HG02759 (cell line): Measurements from ENCODE around the gene SVOPL.
"Not testable (repeated sequence)": the region's sequence is repeated elsewhere in the genome, so short reads cannot be mapped to it uniquely, and the experiment has no call there.

Source experiments
- ATAC-seq: cut with Tn5 transposase; IDR thresholded peaks from one replicate; pipeline ENCODE4 v1.9.1; 2021; ENCODE audit warnings: mild to moderate bottlenecking, moderate library complexity; ENCODE audit not compliant: unreplicated experiment

The SVOPL gene

DNA sequence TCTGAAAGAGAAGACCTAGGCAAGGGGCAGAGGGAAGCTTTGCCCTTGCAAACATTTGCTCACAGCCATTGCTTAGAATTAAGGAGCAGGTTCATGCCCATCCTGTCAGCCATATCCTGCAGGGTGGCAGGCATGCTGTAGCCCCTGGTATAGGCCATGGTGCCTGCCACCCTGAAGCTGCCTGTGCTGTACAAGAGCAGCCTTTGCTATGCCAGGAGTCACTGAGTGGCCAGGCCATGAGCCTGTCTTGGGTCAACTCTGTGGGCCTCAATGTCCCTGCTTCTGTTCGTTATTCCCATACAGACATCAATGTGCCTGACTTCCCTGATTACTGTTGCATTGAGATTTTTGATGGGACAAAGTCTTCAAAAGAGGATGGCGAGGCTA lies 368 bp upstream of the SVOPL start:
- ATAC-seq, result no peak

DNA sequence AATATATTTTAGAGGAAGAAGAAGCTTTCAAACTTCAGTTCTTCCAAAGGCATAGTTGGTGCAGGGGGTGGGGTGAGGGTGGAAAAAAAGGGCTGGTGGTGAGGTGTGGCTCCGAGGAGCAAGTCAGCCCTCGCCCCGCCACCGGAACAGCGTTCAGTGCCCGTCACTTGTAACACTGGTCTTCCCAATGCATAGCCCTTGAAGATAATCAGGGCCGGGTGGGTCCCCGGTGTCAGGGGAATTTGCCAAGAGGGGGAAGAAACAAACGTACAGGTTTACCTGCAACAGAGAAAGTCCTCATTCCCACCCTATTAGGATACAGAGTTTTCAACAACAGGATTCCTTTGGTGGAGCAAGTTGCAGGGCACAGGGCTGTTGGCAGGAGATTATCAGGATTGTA lies 1.5 kb downstream of the SVOPL start:
- no peak for ATAC-seq

DNA sequence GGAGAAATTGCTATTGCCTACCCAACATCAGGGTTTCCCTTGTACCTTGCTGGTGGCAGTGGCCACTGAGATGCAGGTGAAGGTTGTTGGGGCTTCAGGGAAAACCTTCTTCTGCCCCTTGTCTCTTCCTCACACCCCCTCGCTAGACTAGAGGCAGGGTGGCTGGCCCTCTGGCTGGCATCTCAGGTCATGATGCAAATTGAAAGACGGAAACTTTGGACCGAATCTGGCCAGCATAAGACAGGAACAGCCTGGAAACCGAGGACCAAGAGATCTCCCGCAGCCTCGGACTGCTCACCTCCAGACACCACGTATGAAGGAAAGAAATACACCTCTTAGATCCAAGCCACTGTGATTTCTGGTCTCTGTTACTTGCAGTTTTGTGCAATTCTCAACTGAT lies 2.9 kb downstream of the SVOPL start:
- ATAC-seq, result no peak

DNA sequence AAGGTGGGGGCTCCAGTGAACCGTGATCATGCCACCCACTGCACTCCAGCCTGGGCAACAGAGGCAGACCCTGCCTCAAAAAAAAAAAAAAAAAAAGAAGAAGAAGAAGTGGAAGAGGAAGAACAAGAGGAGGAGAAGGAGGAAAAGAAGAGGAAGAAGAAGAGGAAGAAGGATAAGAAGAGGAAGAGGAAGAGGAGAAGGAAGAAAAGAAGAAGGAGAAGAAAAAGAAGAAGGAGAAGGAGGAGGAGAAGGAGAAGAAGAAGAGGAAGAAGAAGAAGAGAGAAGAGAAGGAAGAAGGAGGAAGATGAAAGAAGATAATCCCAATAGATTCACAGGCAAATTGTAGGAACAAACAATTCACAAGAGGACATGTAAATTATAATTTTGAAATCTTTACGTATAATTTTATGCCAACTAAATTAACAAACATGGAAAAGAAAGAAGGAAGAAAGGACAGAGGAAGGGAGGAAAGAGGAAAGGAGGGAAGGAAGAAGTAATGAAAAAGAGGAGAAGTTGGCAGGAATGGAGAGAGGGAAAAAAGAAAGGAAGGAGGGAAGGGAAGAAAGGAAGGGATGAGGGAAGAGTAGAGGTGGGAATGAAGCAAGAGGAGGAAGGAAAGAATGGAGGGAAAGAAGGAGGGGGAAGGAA lies 3.5 kb downstream of the SVOPL start:
- ATAC-seq, result no peak

DNA sequence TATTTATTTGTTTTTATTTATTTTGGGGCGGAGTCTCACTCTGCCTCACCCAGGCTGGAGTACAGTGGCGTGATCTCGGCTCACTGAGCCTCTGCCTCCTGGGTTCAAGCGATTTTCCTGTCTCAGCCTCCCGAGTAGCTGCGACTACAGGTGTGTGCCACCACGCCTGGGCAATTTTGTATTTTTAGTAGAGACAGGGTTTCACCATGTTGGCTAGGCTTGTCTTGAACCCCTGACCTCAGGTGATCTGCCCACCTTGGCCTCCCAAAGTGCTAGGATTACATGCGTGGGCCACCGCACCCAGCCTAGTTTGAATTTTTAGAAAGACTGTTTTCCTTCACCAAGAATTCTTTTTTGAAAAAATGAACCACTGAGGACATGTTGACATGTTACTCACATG lies 5.4 kb downstream of the SVOPL start:
- ATAC-seq, result not testable (repeated sequence)

DNA sequence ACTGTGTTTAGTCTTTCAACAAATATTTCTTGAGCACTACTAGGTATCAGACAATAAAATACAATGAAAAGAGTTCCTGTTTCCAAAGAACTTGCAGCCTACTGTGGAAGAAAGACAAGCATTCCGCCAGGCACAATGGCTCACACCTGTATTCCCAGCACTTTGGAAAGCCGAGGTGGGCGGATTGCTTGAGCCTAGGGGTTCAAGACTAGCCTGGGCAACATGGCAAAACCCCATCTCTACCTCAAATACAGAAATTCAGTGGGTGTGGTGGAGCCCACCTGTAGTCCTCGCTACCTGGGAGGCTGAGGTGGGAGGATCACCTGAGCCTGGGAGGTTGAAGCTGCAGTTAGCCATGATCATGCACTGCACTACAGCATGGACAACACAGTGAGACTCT lies 6.1 kb downstream of the SVOPL start:
- ATAC-seq, result no peak

DNA sequence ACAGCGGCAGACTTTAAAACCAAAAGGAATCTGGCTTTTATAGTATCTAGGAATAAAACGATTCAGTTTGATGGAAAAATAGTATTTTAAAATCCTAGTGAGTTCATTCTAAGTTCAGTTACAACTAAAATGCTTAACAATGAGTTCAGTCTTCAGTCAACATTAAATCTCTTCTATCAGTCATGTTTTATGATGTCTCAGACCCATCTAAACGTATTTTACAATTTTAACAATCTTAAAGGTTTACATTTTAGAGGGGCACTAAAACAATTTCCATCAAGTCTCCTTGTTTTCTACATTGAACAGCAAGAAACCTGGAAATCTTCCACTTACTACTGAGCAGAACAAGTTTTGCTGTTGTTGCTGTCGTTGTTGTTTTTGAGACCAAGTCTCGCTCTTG lies 10.0 kb downstream of the SVOPL start:
- no peak for ATAC-seq

DNA sequence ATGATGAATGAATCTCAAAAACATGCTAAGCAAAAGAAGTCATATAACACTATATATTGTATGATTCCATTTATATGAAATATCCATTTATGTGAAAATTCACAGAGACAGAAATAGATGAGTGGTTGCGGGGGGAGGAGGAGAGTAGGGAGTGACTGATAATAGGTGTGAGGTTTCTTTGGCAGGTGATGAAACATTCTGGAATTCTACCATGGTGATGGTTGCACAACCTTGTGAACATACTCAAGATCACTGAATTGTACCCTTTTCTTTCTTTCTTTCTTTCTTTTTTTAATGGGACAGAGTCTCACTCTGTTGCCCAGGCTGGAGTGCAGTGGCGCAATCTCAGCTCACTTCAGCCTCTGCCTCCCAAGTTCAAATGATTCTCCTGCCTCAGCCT lies 10.7 kb downstream of the SVOPL start:
- ATAC-seq, result no peak

DNA sequence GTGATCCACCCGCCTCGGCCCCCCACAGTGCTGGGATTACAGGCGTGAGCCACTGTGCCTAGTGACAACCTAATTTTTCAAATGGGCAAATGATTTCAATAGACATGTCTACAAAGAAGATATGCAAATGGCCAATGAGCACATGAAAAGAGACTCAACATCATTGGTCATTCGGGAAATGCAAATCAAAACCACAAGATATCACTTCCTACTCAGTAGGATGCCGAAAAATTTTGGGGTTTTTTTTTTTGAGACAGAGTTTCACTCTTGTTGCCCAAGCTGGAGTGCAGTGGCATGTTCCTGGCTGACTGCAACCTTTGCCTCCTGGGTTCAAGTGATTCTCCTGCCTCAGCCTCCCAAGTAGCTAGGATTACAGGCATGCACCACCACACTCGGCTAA lies 13.1 kb downstream of the SVOPL start:
- ATAC-seq, result not testable (repeated sequence)

DNA sequence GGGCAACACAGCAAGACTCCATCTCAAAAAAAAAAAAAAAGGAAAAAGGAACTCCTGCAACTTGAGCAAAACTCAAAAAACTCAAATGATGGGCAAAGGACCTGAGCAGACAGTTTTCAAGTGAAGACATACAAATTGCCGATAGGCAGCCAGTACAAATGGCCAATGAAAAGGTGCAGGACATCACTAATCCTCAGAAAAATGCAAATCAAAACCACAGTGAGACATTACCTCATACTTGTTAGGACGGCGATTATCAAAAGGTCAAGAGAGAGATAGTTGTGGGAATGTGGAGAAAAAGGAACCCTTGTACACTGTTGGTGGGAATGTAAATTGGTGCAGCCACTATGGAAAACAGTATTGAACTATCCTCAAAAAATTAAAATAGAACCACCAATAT lies 16.8 kb downstream of the SVOPL start:
- ATAC-seq, result no peak

DNA sequence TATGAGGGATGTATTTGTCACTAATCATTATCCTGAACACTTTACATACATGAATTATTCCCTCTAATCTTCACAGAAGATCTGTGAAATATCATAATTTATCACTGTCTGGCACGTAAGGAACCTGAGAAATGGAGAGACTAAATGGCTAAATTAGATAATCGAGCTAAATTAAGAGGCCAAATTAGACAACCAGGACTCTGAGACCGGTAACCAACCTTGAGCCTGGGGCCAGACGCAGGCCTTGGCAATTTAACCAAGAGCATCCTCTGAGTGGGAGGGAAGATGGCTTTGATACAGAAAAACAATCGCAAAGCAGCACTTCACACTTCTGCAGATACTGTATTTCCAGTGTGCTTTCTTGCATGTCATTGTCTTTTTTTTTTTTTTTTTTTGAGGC lies 21.4 kb downstream of the SVOPL start:
- no peak for ATAC-seq

DNA sequence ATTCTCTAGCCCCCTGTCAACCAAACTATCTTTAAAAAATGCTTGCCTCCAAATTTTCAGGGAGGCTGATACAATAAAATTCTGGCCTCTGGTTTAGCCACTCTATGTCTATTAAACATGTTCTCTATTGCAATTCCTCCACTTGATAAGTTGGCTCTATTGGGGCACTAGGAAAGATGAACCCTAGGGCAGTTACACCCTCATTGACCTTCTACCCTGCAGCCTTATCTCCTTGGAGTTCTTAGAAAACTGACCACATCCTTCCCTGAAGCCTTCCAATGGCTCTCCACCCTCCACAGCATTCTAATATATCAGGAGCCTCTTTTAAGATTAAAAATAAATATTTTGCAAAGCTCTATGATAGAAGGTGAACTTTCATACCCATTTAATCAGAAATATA lies 30.6 kb downstream of the SVOPL start:
- ATAC-seq, result no peak

DNA sequence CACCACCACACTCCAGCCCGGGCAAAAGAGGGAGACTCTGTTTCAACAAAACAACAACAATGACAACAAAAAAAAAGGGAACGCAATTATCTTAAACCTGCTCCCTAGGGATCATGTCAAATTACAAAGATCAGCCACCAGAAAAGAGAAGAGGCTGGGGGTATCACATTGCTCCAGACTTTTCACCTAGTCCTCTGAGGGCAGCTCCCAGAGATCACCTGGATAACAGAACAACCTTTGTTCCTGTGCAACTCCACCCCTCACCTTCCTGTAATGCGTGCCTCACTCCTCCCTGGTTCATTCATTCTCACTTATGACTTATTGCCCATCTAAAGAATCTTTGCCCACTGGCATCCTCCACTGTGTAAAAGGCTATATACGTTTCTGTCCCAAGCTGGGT lies 31.8 kb downstream of the SVOPL start:
- no peak for ATAC-seq

DNA sequence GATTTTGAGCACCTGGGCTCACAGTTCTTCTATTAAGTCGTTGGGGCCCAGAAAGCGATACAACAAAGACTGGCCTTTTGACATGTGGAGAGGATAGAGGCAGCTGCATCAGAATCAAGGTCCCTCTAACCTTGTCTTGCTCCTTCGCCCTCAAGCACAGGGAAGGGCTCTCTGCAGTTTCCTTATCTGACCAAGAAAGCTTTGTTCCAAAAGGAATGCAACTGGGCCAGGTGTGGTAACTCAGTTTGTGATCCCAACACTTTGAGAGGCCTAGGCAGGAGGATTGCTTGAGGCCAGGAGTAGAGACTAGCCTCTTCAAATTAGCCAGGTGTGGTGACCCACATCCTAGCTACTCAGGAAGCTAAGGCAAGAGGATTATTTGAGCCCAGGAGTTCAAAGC lies 32.2 kb downstream of the SVOPL start:
- ATAC-seq, result no peak

DNA sequence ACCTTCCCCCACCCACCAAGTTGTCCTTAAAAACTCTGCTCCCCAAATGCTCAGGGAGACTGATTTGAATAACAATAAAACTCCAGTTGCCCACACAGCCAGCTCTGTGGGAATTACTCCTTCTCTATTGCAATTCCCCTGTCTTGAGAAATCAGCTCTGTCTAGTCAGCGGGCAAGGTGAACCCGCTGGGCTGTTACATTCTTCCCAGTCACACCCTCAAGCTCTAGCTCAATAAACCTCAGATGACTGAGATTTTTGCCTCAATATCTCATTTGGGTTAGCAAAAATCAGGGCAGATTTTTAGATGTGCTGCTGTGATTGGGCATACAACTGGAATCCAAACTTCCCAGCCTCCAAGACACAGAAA lies 32.9 kb downstream of the SVOPL start:
- ATAC-seq, result no peak

DNA sequence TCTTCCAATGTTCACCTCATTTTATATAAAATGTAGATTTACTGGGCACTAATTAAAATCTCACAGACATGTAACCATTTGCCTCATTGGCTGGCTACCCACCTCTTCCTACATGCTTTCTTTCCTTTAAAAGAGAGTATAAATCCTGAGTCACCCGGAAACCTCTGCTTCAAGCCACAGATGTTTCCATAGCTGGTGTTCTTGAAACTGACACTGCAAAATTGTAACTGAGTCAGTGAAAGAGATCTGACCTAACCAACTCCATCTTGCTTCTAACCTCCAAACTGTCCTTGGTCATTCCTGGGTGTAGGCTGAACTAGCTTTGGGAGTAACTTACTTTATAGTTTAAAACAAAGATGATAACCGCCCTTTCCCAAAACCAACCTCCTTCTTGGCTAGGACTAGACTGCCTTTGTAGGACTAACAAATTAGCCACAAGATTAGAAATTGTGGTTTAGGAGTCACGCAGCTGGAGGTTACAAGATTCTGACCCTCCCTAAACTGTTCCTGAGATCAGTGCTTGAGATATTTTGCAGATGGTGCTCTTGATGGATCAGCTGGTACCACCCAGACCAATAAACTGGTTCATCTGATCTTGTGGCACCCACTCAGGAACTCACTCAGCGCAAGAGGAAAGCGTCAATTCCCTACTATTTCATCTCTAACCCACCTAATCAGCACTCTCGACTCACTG lies 33.5 kb downstream of the SVOPL start:
- ATAC-seq, result no peak

DNA sequence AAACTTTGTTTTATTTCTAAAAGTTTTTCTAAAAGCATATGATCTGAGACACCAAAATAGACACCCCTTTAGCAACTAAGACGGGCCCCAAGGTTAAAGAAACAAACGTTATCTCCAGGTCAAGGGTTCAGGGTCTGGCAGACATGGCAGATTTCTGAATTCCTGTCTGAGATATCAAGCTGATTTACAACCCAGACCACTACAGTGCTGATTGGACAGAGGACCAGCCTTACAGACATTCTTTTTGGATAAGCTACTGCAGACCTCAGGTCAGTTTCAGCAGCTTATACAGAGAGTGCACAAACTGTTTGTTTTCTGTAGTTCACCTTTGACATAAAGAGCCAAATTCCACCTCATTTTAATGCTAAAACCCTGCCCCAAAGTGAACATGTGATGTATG lies 34.8 kb downstream of the SVOPL start:
- no peak for ATAC-seq

DNA sequence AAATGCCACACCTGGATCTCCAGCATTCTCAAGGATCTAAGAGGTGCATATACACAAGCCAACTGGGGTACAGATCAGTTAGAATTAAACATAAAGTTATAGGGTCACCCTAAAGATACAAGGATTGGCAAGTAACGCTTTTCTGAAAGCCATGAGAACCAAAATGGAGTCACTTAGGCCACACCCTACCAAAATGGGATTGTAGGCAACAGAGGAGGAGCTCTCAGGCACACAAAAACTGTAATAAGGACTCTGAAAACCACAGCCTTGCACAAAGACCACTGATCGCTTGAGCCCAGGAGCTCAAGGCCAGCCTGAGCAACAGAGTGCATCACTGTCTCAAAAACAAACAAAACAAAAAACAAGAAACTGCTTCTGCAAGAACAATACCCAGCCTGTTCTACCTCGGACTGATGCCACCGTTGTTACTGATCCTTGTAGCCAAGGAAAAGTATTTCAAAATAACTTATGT lies 35.5 kb downstream of the SVOPL start:
- no peak for ATAC-seq

DNA sequence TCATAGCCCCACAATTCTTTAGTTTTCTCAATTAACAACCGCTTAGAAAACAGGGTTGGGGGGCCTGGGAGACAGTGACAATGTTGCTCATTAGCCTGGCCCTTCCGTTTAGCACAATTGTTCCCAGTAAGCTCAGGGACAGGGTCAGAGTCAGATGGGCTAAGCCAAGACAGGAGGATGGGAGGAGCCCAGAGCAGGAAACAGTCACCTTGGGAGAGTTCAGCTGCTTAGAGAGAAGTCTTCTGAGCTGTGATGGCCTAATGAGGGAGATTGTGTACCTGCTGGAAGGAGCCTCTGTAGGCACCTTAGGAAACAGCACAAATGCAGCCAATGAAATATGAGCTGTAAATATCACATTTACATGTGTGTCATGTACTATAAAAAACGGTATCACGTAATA lies 35.9 kb downstream of the SVOPL start:
- ATAC-seq, result no peak

DNA sequence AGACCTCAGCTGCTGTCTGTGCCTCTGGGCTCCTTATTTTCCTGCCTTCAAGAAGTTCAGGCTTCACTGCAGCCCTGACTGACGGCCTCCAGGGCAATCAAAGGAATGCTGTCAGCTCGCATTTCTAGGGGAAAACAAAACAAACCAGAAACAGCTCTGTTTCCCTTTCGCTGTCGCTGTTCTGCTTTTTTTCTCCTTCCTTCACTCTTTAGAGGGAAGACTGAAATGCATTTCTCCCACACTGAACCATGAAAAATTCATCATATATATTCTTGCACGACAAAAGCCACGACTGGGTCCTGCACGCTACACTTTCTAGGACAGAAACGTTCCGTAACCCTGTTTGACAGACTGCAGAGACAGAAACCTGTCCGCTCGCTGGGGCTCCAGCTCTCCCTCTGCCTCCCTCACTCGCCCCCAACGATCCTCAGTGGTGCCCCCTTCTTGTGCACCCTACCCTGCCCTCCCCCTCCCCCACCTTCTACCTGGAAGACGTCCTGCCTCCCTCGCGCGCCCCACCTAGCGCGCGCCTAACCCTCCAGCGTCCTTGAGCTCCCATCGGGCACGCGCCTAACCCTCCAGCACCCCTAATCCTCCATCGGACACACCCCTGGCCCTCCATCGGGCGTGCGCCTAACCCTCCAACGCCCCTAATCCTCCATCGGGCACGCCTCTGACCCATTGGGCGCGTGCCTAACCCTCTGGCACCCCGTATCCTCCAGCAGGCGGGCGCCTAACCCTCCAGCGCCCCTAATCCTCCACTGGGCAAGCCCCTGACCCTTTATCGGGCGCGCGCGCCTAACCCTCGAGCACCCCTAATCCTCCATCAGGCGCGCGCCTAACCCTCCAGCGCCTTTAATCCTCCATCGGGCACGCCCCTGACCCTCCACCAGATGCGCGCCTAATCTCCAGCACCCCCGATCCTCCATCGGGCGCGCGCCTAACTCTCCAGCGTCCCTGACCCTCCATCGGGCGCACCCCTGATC lies 37.1 kb downstream of the SVOPL start:
- no peak for ATAC-seq

DNA sequence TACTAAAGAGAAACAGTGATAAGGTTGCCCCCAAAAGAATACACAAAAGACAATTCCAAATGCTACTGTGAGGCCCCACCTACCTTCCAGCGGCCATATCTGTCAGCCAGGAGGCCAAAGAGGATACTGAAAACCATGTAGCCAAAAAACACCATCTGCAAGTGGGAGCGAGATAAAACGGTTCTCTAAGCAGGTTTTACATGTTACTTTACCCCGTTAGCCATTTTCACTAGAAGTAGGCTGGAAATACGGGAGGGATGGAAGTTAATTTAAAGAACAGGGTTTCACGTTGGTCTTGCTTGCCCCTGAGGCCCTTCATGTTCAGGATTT lies 38.2 kb downstream of the SVOPL start:
- ATAC-seq, result no peak
